Superior temporal gyrus (tissue), 1 donor: Measurements from ENCODE around the gene FES.
"Not testable (repeated sequence)": the region's sequence is repeated elsewhere in the genome, so short reads cannot be mapped to it uniquely, and the experiment has no call there.

Source experiments
- DNase-seq: peaks from one replicate; pipeline ENCODE4 v3.0.0-alpha.2; 2016; ENCODE audit errors: extremely low spot score

The FES gene

GRCh38 chr15:90909976-90910375 lies 25.7 kb downstream of the FES start:
- DNase-seq, result no peak

GRCh38 chr15:90910441-90911301 lies 26.4 kb downstream of the FES start:
- no peak for DNase-seq

GRCh38 chr15:90911302-90911623 lies 27.0 kb downstream of the FES start:
- DNase-seq, result no peak

- DNase-seq, result no peak
Observed at GRCh38 chr15:90911906-90912769, 27.8 kb downstream of the FES start.

GRCh38 chr15:90912770-90913075 lies 28.4 kb downstream of the FES start:
- no peak for DNase-seq

- no peak for DNase-seq
Observed at GRCh38 chr15:90913398-90913944, 29.2 kb downstream of the FES start.

- no peak for DNase-seq
Observed at GRCh38 chr15:90914305-90915080, 30.2 kb downstream of the FES start.

GRCh38 chr15:90915216-90915807 lies 31.0 kb downstream of the FES start:
- no peak for DNase-seq

GRCh38 chr15:90915808-90916440 lies 31.6 kb downstream of the FES start:
- DNase-seq, result no peak

GRCh38 chr15:90916461-90916860 lies 32.2 kb downstream of the FES start:
- DNase-seq, result no peak

GRCh38 chr15:90917569-90917968 lies 33.3 kb downstream of the FES start:
- no peak for DNase-seq

GRCh38 chr15:90918034-90918788 lies 33.9 kb downstream of the FES start:
- DNase-seq, result no peak

GRCh38 chr15:90918835-90919234 lies 34.5 kb downstream of the FES start:
- no peak for DNase-seq

- no peak for DNase-seq
Observed at GRCh38 chr15:90921887-90922286, 37.6 kb downstream of the FES start.

GRCh38 chr15:90922712-90923322 lies 38.5 kb downstream of the FES start:
- DNase-seq, result not testable (repeated sequence)

GRCh38 chr15:90924375-90924774 lies 40.1 kb downstream of the FES start:
- no peak for DNase-seq

GRCh38 chr15:90926766-90927165 lies 42.5 kb downstream of the FES start:
- DNase-seq, result not testable (repeated sequence)

- DNase-seq, result not testable (repeated sequence)
Observed at GRCh38 chr15:90928106-90928505, 43.8 kb downstream of the FES start.

GRCh38 chr15:90929246-90930019 lies 45.1 kb downstream of the FES start:
- DNase-seq, result no peak
